ENCODE measurements around the gene SPIRE1. TPM values are rescaled to one million over a fixed set of nuclear protein-coding genes. Genes with fewer than 3 reads are reported as not detected.

SPIRE1 gene
- total RNA-seq, 4 donors from 2014 or later: 55.5 to 72.5 (median 60.4) TPM

- no peaks in the 10 kb centered on the region for H3K9me3 ChIP-seq
- TF ChIP-seq EP300 (IDR thresholded peaks at IDR 0.05) (no peak), POLR2A (IDR thresholded peaks at IDR 0.05) (no peak), CTCF (IDR thresholded peaks at IDR 0.05) (no peak)
- H3K27ac ChIP-seq: peak overlapping the region in 2 of 4 donors; percentile 26 to 38
- peaks cover 0 to 11% (median 0%) of the 10 kb centered on the region in 3 donors for H3K36me3 ChIP-seq
- 31 to 36% methylated on average over 4 of the region's 4 CpGs for WGBS, 2 donors
- H3K4me1 ChIP-seq: peaks cover 0 to 41% (median 12%) of the 10 kb centered on the region in 4 donors
- H3K27me3 ChIP-seq: no peaks in the 10 kb centered on the region
- DNase-seq (ENCODE audit: low spot score in 2 of 2): no peak
- no peak overlapping the region for H3K4me3 ChIP-seq
Measured at GRCh38 chr18:12516049-12516630, 141.8 kb downstream of the SPIRE1 start.

GRCh38 chr18:12515550-12515949, 142.4 kb downstream of the SPIRE1 start:
- WGBS, 2 donors: 61 to 76% methylated on average over 2 of the region's 2 CpGs
- Histone ChIP-seq H3K9me3 (no peaks in the 10 kb centered on the region), H3K4me1 (peaks cover 0 to 41% (median 12%) of the 10 kb centered on the region in 4 donors), H3K27me3 (no peaks in the 10 kb centered on the region), H3K4me3 (no peak overlapping the region), H3K27ac (peak overlapping the region in 2 of 4 donors; percentile 22 to 26), H3K36me3 (peaks cover 0 to 17% (median 0%) of the 10 kb centered on the region in 3 donors)
- TF ChIP-seq EP300 (IDR thresholded peaks at IDR 0.05): no peak
- no peak for TF ChIP-seq CTCF (IDR thresholded peaks at IDR 0.05)
- no peak for TF ChIP-seq POLR2A (IDR thresholded peaks at IDR 0.05)
- no peak for DNase-seq (ENCODE audit: low spot score in 2 of 2)

GRCh38 chr18:12507007-12507406, 150.9 kb downstream of the SPIRE1 start:
- Histone ChIP-seq H3K27me3 (no peaks in the 10 kb centered on the region), H3K27ac (no peak overlapping the region), H3K9me3 (no peaks in the 10 kb centered on the region), H3K4me1 (no peaks in the 10 kb centered on the region), H3K4me3 (no peak overlapping the region), H3K36me3 (peaks cover 0 to 76% (median 0%) of the 10 kb centered on the region in 3 donors)
- no peak for DNase-seq (ENCODE audit: low spot score in 2 of 2)
- TF ChIP-seq POLR2A (IDR thresholded peaks at IDR 0.05): no peak
- TF ChIP-seq EP300 (IDR thresholded peaks at IDR 0.05): no peak
- TF ChIP-seq CTCF (IDR thresholded peaks at IDR 0.05): no peak
- WGBS, 2 donors: 90 to 94% methylated on average over 5 of the region's 5 CpGs

GRCh38 chr18:12500986-12501385, 156.9 kb downstream of the SPIRE1 start:
- Histone ChIP-seq H3K4me1 (no peaks in the 10 kb centered on the region), H3K9me3 (no peaks in the 10 kb centered on the region), H3K4me3 (no peak overlapping the region), H3K36me3 (peaks cover 0 to 62% (median 0%) of the 10 kb centered on the region in 3 donors), H3K27me3 (no peaks in the 10 kb centered on the region), H3K27ac (no peak overlapping the region)
- no peak for DNase-seq (ENCODE audit: low spot score in 2 of 2)
- TF ChIP-seq EP300 (IDR thresholded peaks at IDR 0.05) (no peak), CTCF (IDR thresholded peaks at IDR 0.05) (no peak), POLR2A (IDR thresholded peaks at IDR 0.05) (no peak)
- 95 to 100% methylated on average over 6 of the region's 6 CpGs for WGBS, 2 donors

GRCh38 chr18:12497839-12498238, 160.1 kb downstream of the SPIRE1 start:
- Histone ChIP-seq H3K27me3 (no peaks in the 10 kb centered on the region), H3K27ac (no peak overlapping the region), H3K9me3 (no peaks in the 10 kb centered on the region), H3K36me3 (peaks cover 0 to 59% (median 0%) of the 10 kb centered on the region in 3 donors), H3K4me1 (no peaks in the 10 kb centered on the region), H3K4me3 (no peak overlapping the region)
- TF ChIP-seq CTCF (IDR thresholded peaks at IDR 0.05): no peak
- TF ChIP-seq EP300 (IDR thresholded peaks at IDR 0.05): no peak
- TF ChIP-seq POLR2A (IDR thresholded peaks at IDR 0.05): no peak
- DNase-seq (ENCODE audit: low spot score in 2 of 2): no peak
- WGBS, 2 donors: 82 to 87% methylated on average over 3 of the region's 3 CpGs

Measured in tibial nerve (tissue), 4 donors.